ENCODE data around the gene DNAJC15.
"Not testable (repeated sequence)": the region's sequence is repeated elsewhere in the genome, so short reads cannot be mapped to it uniquely, and the experiment has no call there.

DNAJC15 gene

GRCh38 chr13:43023289-43023963, at the start of gene DNAJC15:
Gene DNAJC15 (plus strand): TSS chr13:43023586. CDS start chr13:43023627, 41 bp downstream.
- DNase-seq (ENCODE audit: low spot score), result peak; percentile 79

- DNase-seq (ENCODE audit: low spot score), result no peak
These were observed 47.3 kb upstream of the DNAJC15 start for GRCh38 chr13:42976066-42976465.

GRCh38 chr13:42977219-42977659, 46.1 kb upstream of the DNAJC15 start:
- no peak for DNase-seq (ENCODE audit: low spot score)

- no peak for DNase-seq (ENCODE audit: low spot score)
These were observed 42.1 kb upstream of the DNAJC15 start for GRCh38 chr13:42981317-42981716.

GRCh38 chr13:42981853-42982252, 41.5 kb upstream of the DNAJC15 start:
- no peak for DNase-seq (ENCODE audit: low spot score)

- no peak for DNase-seq (ENCODE audit: low spot score)
These were observed 39.4 kb upstream of the DNAJC15 start for GRCh38 chr13:42984026-42984425.

GRCh38 chr13:42984691-42985090, 38.7 kb upstream of the DNAJC15 start:
- DNase-seq (ENCODE audit: low spot score), result no peak

- no peak for DNase-seq (ENCODE audit: low spot score)
These were observed 37.8 kb upstream of the DNAJC15 start for GRCh38 chr13:42985312-42986175.

- DNase-seq (ENCODE audit: low spot score), result no peak
These were observed 37.2 kb upstream of the DNAJC15 start for GRCh38 chr13:42986176-42986574.

GRCh38 chr13:42990291-42991232, 32.8 kb upstream of the DNAJC15 start:
- no peak for DNase-seq (ENCODE audit: low spot score)

GRCh38 chr13:42991233-42991897, 32.0 kb upstream of the DNAJC15 start:
- DNase-seq (ENCODE audit: low spot score), result not testable (repeated sequence)

GRCh38 chr13:42991898-42992763, 31.3 kb upstream of the DNAJC15 start, which contains the start of gene EPSTI1:
Gene EPSTI1 (minus strand): TSS chr13:42992241. CDS start chr13:42992165, 76 bp downstream.
- peak; percentile 46 for DNase-seq (ENCODE audit: low spot score)

GRCh38 chr13:42992764-42993122, 30.6 kb upstream of the DNAJC15 start:
- DNase-seq (ENCODE audit: low spot score), result no peak

- no peak for DNase-seq (ENCODE audit: low spot score)
These were observed 28.5 kb upstream of the DNAJC15 start for GRCh38 chr13:42994878-42995277.

GRCh38 chr13:42996584-42996983, 26.8 kb upstream of the DNAJC15 start:
- DNase-seq (ENCODE audit: low spot score), result no peak

- no peak for DNase-seq (ENCODE audit: low spot score)
These were observed 26.0 kb upstream of the DNAJC15 start for GRCh38 chr13:42997381-42997780.

- DNase-seq (ENCODE audit: low spot score), result no peak
These were observed 23.9 kb upstream of the DNAJC15 start for GRCh38 chr13:42999491-42999890.

GRCh38 chr13:43000676-43001075, 22.7 kb upstream of the DNAJC15 start:
- no peak for DNase-seq (ENCODE audit: low spot score)

- no peak for DNase-seq (ENCODE audit: low spot score)
These were observed 21.4 kb upstream of the DNAJC15 start for GRCh38 chr13:43002021-43002420.

- no peak for DNase-seq (ENCODE audit: low spot score)
These were observed 20.4 kb upstream of the DNAJC15 start for GRCh38 chr13:43003010-43003409.

Measured in globus pallidus (tissue), 1 donor.